DND-41 (cell line): Measurements from ENCODE around the gene ABCB8.

Experiments
- EZH2 ChIP-seq: IDR thresholded peaks from 3 replicates; pipeline ENCODE4 v1.6.1; 2012; ENCODE audit warnings: borderline replicate concordance, low read depth, mild to moderate bottlenecking, moderate library complexity, low read length, inconsistent platforms; ENCODE audit not compliant: severe bottlenecking
- TF ChIP-seq, protein P1 (sequence below): IDR thresholded peaks from 2 replicates; pipeline ENCODE4 v1.5.1; 2012; ENCODE audit warnings: borderline replicate concordance, low read length, moderate library complexity, mild to moderate bottlenecking; ENCODE audit not compliant: poor library complexity, severe bottlenecking; ENCODE audit errors: extremely low read depth

DNA sequence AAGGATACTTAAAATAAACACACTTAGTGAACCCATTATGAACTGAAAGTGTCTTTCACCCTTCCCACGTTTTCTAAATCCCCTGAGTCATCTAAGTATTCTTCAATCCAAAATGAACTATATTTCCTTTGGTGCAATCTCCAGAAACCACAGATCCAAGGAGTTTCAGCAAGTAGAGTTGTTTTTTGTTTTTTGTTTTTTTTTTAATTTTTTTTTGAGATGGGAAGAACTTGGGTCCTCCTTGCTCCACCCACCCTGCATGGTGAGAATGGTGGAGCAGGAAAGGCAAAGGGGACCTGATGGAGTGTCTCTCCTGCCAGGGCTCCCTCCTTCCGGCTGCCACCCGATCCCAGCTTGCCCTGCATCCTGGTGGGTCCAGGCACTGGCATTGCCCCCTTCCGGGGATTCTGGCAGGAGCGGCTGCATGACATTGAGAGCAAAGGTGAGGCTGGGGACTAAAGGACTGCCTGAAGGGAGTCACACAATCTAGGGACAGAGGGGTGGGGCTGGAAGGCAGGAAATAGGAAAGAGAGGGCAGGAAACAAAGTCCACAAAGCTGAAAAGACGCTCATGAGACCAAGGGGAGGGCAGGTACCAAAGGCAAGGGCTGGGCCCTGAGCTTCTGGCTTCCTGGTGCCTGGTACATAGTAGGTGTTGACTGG lies 16.1 kb upstream of the ABCB8 start:
- TF ChIP-seq, protein P1, sequence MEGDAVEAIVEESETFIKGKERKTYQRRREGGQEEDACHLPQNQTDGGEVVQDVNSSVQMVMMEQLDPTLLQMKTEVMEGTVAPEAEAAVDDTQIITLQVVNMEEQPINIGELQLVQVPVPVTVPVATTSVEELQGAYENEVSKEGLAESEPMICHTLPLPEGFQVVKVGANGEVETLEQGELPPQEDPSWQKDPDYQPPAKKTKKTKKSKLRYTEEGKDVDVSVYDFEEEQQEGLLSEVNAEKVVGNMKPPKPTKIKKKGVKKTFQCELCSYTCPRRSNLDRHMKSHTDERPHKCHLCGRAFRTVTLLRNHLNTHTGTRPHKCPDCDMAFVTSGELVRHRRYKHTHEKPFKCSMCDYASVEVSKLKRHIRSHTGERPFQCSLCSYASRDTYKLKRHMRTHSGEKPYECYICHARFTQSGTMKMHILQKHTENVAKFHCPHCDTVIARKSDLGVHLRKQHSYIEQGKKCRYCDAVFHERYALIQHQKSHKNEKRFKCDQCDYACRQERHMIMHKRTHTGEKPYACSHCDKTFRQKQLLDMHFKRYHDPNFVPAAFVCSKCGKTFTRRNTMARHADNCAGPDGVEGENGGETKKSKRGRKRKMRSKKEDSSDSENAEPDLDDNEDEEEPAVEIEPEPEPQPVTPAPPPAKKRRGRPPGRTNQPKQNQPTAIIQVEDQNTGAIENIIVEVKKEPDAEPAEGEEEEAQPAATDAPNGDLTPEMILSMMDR: no peak
- TF ChIP-seq EZH2: no peak
